OCI-LY7 (cell line): ENCODE results near the gene SHROOM2.

Experiments used
- EZH2phosphoT487 ChIP-seq: fragments of 200-600 bp; sonication (generic); IDR thresholded peaks from 2 replicates; pipeline ENCODE4 v1.6.1; 2018; ENCODE audit warnings: low read depth, borderline replicate concordance, mild to moderate bottlenecking, mixed run types, antibody characterized with exemption, low read length, moderate library complexity, mixed read lengths
- TF ChIP-seq, protein P1 (sequence below): fragments of 200-600 bp; sonication (generic); conservative IDR thresholded peaks from 2 replicates; pipeline ENCODE4 v1.5.1; 2014; ENCODE audit warnings: mild to moderate bottlenecking, antibody characterized with exemption, low read length, moderate library complexity, mixed read lengths

DNA sequence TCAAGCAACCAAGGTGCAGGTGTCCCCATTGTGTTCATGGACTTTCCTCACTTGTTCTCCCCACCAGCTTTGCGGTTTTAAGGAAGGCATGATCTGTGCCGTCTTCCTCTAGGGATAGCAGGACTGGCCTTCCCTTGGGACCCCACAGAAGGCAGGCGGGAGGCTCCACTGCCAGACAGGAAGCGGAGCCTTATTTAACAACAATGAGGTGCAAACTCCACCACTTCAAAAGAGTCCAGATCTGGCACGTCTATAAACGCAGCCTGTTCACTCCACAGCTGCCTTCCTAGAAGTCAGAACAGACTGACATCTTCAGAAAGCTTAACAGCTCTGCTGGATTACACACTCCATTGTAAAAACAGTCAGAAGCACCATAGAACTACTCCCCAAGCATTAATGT is 18.9 kb upstream of the SHROOM2 start:
- TF ChIP-seq, protein P1, sequence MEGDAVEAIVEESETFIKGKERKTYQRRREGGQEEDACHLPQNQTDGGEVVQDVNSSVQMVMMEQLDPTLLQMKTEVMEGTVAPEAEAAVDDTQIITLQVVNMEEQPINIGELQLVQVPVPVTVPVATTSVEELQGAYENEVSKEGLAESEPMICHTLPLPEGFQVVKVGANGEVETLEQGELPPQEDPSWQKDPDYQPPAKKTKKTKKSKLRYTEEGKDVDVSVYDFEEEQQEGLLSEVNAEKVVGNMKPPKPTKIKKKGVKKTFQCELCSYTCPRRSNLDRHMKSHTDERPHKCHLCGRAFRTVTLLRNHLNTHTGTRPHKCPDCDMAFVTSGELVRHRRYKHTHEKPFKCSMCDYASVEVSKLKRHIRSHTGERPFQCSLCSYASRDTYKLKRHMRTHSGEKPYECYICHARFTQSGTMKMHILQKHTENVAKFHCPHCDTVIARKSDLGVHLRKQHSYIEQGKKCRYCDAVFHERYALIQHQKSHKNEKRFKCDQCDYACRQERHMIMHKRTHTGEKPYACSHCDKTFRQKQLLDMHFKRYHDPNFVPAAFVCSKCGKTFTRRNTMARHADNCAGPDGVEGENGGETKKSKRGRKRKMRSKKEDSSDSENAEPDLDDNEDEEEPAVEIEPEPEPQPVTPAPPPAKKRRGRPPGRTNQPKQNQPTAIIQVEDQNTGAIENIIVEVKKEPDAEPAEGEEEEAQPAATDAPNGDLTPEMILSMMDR = no peak
- no peak for TF ChIP-seq EZH2phosphoT487
